BLaER1 (cell line): ENCODE data around the gene CD8A.

Experiments
- H3K27ac ChIP-seq: shearing (Covaris generic); formaldehyde crosslinking; 2 replicates; pipeline ENCODE4 v1.8.1; 2022
- H3K27me3 ChIP-seq: shearing (Covaris generic); formaldehyde crosslinking; 2 replicates; pipeline ENCODE4 v1.8.1; 2022
- H3K36me3 ChIP-seq: shearing (Covaris generic); formaldehyde crosslinking; 2 replicates; pipeline ENCODE4 v1.8.1; 2022
- H3K4me1 ChIP-seq: shearing (Covaris generic); formaldehyde crosslinking; 2 replicates; pipeline ENCODE4 v1.8.1; 2022
- H3K4me2 ChIP-seq: shearing (Covaris generic); formaldehyde crosslinking; 2 replicates; pipeline ENCODE4 v1.8.1; 2022
- H3K4me3 ChIP-seq: shearing (Covaris generic); formaldehyde crosslinking; 2 replicates; pipeline ENCODE4 v1.8.1; 2022
- H3K9ac ChIP-seq: shearing (Covaris generic); formaldehyde crosslinking; 2 replicates; pipeline ENCODE4 v1.8.1; 2022
- H3K9me3 ChIP-seq: shearing (Covaris generic); formaldehyde crosslinking; 2 replicates; pipeline ENCODE4 v1.8.1; 2022
- H4K20me1 ChIP-seq: shearing (Covaris generic); formaldehyde crosslinking; 2 replicates; pipeline ENCODE4 v1.8.1; 2022
- Cebpa-rat ChIP-seq: shearing (Covaris generic); IDR thresholded peaks from 2 replicates; pipeline ENCODE4 v1.8.1; 2022

Gene CD8A

DNA sequence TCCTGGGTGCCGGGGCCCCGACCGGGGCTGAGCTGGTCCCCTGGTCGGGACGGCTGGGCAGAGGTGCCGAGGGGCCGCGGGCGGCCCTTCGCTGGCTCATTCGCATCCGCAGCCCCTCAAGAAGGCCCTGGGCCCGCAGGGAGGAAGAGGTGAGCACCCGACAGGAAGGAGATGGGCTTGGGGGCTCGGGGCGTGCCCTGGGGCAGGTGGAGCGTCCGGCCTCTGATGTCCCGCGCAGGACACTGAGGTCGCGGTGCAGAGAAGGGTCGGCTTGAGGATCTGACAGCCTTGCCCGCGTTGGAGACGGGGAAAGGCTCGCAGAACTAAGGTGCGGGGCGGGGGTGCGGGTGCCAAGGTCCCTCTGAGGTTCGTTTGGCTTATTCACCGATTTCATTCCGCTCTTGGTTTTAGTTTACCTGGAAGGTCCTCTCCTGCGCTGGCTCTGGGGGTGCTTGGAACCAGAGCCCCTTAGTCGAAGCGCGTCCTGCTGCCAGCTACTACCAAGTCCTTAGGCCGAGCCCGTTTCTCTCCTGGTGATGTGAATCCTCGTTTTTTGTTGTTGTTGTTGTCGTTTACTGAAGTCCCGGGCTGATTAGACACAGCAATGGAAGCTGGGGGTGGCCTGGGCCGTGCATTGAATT lies 18.9 kb upstream of the CD8A start:
- Histone ChIP-seq H3K9ac (no peak overlapping the region), H3K4me3 (no peak overlapping the region), H3K27me3 (peaks cover 42% of the 10 kb centered on the region), H3K9me3 (no peaks in the 10 kb centered on the region), H3K36me3 (no peaks in the 10 kb centered on the region), H3K27ac (no peak overlapping the region), H3K4me1 (peaks cover 22% of the 10 kb centered on the region), H4K20me1 (peaks cover 13% of the 10 kb centered on the region; the same call in 1 of the 2 replicates), H3K4me2 (no peak overlapping the region)
- no peak for TF ChIP-seq Cebpa-rat

DNA sequence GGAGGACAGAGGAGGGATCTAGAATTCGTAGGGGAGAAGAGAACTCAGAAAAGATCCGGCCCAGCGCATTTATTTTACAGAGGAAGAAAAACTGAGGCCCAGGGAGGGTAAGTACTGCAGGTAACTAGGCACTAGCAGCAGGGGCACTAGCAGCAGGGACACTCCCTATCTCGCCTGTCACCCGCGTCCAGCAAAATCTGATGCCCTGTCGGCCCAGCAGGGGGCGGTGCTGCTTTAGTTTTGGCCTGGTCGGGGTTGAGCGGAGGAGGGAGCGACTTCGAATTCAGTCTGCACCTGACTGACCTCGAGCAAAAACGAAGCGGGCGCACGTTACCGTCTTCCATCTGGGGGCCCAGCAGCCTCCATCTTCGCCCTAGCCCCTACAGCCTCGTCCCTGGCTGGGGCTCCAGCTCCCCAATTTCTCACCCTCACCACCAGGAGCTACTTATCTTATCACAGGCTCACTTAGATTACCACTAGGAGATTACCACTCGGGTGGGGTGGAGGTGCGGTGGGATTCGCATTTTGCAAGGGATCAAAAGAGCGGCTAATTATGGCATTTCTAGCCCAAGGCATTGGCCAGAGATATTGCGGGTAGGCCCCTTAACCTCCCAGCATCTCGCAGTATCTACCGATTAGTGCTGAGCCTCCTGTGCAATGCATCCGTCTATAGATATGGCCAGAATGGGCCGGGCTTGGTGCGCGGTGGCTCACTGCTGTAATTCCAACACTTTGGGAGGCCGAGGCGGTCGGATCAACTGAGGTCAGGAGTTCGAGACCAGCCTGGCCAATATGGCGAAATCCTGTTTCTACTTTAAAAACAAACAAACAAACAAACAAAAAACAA lies 17.8 kb upstream of the CD8A start:
- no peak for TF ChIP-seq Cebpa-rat
- peak overlapping the region; percentile 41; the same call in 1 of the 2 replicates for H3K9ac ChIP-seq
- H3K36me3 ChIP-seq: no peaks in the 10 kb centered on the region
- H3K4me1 ChIP-seq: peaks cover 22% of the 10 kb centered on the region
- no peak overlapping the region for H3K27ac ChIP-seq
- peaks cover 13% of the 10 kb centered on the region; the same call in 1 of the 2 replicates for H4K20me1 ChIP-seq
- H3K4me2 ChIP-seq: peak overlapping the region; percentile 98
- H3K9me3 ChIP-seq: no peaks in the 10 kb centered on the region
- H3K4me3 ChIP-seq: peak overlapping the region; percentile 66
- H3K27me3 ChIP-seq: peaks cover 42% of the 10 kb centered on the region

DNA sequence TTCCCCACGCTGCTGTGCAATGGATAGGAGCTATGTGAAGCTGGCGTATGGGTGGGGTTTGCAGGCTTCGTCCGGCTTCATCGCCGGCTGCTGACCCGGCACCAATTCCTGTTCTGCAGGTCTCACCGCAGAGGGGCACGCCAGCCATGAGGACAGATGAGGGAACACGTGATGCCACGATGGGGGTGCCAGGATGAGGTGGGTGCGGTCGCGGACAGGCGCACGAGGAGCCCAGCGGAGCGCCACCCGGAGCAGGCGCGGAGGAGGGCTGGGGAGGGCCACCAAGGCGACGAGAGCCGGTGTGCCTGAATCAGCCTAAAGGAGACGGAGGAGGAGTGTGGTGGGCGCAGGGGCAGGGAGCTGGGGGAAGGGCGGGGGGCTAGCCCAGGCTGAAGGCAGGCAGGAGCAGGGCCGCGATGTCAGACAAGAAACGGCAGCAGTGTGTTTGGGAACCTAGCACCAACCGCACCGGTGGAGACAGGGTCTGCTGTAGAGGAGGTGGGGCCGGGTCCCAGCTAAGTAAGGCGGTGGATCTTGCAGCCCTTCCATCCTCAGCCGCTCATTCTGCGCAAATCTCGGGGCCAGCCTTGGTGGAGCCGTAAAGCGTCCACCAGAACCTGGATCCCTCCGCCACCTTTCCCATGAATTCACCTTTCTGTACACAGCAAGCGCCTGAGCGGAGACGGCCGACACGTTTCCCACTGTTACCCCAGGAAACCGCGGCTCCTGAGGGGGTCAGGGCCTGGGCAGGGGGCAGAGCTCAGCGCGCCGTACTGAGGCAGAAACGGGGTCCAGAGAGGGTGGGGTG lies 17.0 kb upstream of the CD8A start:
- Histone ChIP-seq H3K4me2 (peak overlapping the region; percentile 98), H4K20me1 (peaks cover 13% of the 10 kb centered on the region; the same call in 1 of the 2 replicates), H3K27me3 (peaks cover 42% of the 10 kb centered on the region), H3K27ac (no peak overlapping the region), H3K9ac (peak overlapping the region; percentile 41), H3K4me3 (peak overlapping the region; percentile 66), H3K4me1 (peaks cover 22% of the 10 kb centered on the region), H3K9me3 (no peaks in the 10 kb centered on the region), H3K36me3 (no peaks in the 10 kb centered on the region)
- no peak for TF ChIP-seq Cebpa-rat

DNA sequence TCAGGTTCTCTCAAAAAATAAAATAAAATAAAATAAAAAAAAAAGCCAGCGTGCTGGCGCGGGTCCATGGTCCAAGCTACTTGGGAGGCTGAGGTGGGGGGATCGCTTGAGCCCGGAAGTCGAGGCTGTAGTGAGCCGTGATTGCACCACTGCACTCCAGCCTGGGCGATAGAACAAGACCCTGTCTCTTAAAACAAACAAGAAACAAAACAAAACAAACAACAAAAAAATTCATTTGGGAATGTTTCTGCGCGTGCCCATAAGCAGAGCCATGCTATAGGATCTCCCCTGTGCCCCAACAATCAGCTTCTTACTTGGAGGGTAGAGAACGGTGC lies 16.4 kb upstream of the CD8A start:
- peak overlapping the region; percentile 66 for H3K4me3 ChIP-seq
- H3K27ac ChIP-seq: no peak overlapping the region
- no peaks in the 10 kb centered on the region for H3K36me3 ChIP-seq
- H3K4me2 ChIP-seq: peak overlapping the region; percentile 98
- H4K20me1 ChIP-seq: peaks cover 13% of the 10 kb centered on the region; the same call in 1 of the 2 replicates
- H3K9me3 ChIP-seq: no peaks in the 10 kb centered on the region
- H3K27me3 ChIP-seq: peaks cover 42% of the 10 kb centered on the region
- H3K4me1 ChIP-seq: peaks cover 22% of the 10 kb centered on the region
- H3K9ac ChIP-seq: no peak overlapping the region
- no peak for TF ChIP-seq Cebpa-rat

DNA sequence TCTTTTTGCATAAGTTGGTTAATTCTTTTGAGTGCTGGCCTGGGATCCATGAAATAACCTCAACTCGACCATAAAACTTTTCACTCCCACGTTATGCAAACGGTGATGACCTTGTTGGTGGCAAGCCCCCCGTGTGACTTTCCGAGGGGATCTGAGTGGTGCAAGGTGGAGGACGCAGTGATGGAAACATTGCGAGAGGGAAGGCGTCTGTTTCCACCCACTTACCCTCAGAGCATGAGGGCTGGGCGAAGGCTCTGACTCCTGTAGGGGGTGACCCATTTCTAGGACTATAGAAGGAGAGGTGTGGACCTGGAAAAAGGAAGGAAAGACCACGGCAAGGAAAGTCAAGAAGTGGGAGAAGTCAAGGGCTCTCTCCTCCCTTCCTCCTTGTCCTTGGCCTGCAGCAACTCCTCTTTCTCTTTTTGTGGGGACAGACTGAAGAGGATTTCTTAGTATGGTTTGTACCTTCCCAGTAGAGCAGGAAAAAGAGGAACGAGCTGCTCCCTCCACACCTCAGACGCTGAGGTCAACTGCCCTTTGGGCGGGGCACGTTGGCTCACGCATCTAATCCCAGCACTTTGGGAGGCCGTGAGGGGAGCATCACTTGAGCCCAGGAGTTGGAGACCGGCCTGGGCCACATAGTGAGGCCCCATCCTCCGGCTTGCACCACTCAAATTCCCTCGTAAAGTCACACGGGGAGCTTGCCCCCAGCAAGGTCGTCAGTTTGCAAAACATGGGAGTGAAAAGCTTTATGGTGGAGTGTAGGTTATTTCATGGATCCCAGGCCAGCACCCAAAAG lies 15.5 kb upstream of the CD8A start:
- Histone ChIP-seq H3K4me1 (peaks cover 22% of the 10 kb centered on the region), H3K9ac (no peak overlapping the region), H3K27ac (no peak overlapping the region), H3K4me2 (no peak overlapping the region), H3K9me3 (no peaks in the 10 kb centered on the region), H3K27me3 (peaks cover 42% of the 10 kb centered on the region), H3K36me3 (no peaks in the 10 kb centered on the region), H4K20me1 (peaks cover 13% of the 10 kb centered on the region; the same call in 1 of the 2 replicates), H3K4me3 (no peak overlapping the region)
- TF ChIP-seq Cebpa-rat: no peak

DNA sequence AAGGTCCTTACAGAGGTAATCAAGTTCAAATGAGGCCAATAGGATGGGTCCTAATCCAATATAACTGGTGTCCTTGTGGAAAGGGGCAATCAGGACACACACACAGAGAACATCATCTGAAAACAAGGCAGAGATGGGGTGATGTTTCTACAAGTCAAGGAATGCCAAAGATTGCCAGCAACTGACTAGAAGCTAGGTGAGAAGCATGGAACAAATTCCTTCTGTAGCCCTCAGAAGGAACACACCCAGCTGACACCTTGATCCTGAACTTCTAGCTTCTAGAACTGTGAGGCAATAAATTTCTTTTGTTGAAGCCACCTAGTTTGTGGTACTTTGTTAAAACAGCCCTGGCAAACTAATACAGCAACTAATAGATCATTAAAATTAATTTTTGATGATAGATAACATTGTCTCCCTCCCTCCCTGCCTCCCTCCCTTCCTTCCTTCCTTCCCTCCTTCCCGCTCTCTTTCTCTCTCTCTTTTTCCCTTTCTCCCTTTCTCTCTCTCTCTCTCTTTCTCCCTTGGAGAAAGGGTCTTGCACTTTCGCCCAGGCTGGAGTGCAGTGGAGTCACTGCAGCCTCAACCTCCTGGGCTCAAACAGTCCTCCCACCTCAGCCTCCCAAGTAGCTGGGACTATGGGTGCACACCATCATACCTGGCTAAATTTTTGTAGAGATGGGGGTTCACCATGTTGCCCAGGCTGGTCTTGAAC lies 10.3 kb upstream of the CD8A start:
- no peak overlapping the region for H3K4me3 ChIP-seq
- H3K36me3 ChIP-seq: no peaks in the 10 kb centered on the region
- no peak overlapping the region for H3K4me2 ChIP-seq
- H3K27me3 ChIP-seq: peaks cover under 1% of the 10 kb centered on the region
- no peak overlapping the region for H3K9ac ChIP-seq
- no peaks in the 10 kb centered on the region for H3K4me1 ChIP-seq
- no peak overlapping the region for H3K27ac ChIP-seq
- no peak for TF ChIP-seq Cebpa-rat
- H4K20me1 ChIP-seq: no peaks in the 10 kb centered on the region
- H3K9me3 ChIP-seq: peaks cover 20% of the 10 kb centered on the region

DNA sequence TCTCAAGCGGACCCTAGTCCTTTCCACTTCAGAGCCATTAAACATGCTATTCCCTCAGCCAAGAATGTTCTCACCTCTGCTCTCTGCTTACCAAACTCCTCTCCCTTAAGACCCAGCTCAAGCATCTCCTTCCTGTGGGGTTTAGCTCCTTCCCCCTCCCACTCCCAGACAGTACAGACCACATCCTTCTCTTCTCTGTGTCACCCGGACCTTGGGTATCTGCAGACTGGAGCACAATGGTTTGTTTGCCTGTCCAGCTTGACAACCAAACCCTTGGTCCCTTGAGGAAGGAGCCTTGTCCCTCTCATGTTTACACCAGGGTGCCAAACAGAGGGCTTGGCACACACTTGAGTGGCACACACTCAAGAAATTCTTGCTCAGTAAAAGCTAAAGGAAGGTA lies 4.1 kb upstream of the CD8A start:
- Histone ChIP-seq H3K4me3 (no peak overlapping the region), H3K9me3 (peaks cover 37% of the 10 kb centered on the region), H3K27me3 (peaks cover 36% of the 10 kb centered on the region), H3K4me2 (peak overlapping the region; percentile 27; the same call in 1 of the 2 replicates), H4K20me1 (peaks cover 16% of the 10 kb centered on the region), H3K4me1 (peaks cover 22% of the 10 kb centered on the region), H3K36me3 (no peaks in the 10 kb centered on the region), H3K27ac (no peak overlapping the region), H3K9ac (no peak overlapping the region)
- TF ChIP-seq Cebpa-rat: no peak

DNA sequence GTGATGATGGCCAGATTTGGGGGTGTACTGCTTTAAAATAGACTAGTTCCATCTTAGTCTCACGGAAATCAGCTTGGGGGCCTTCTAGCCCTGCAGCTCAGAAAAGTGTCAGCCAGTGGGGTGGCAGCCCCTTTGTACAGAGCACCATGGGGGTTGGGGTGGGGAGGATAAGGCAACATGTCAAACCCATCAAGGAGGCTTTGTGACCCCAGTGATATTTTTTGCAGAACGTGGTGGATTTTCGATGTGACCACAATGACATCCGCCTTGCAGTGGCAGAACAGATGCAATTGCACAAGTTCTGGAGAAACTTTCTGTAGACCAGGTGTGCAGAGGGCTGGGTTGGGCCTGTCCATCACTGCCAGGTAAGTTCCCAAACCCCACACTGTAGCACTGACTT lies 3.0 kb upstream of the CD8A start:
- H3K9ac ChIP-seq: no peak overlapping the region
- H3K4me3 ChIP-seq: no peak overlapping the region
- H3K27me3 ChIP-seq: peaks cover 47% of the 10 kb centered on the region
- no peaks in the 10 kb centered on the region for H3K36me3 ChIP-seq
- H3K27ac ChIP-seq: no peak overlapping the region
- H4K20me1 ChIP-seq: peaks cover 16% of the 10 kb centered on the region
- H3K4me2 ChIP-seq: no peak overlapping the region
- TF ChIP-seq Cebpa-rat: no peak
- H3K9me3 ChIP-seq: peaks cover 48% of the 10 kb centered on the region
- H3K4me1 ChIP-seq: peaks cover 22% of the 10 kb centered on the region
